Measurements from ENCODE around the gene DOCK4. TPM values are rescaled to one million over a fixed set of nuclear protein-coding genes. Genes with fewer than 3 reads are reported as not detected.

Gene DOCK4
- total RNA-seq, 4 donors from 2014 or later: 6.4 to 20.5 (median 9.7) TPM

DNA sequence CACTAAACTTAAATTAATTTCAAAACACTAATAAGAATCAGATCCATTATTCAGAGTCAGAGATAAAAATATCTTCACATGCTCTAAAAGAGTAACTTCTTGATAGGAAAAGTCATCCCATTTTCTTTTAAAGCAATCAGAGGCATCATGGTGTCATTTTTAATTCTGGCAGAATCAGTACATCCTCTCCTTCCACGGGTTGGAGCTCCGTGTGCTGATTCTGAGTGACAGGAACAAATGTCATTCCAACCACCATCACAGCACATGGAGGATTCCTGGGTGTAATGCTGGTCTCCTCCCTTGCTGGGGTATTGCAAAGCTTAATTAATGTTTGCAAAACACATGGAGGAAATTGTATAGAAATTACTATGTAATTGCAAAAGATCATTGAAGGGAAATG lies 529.4 kb downstream of the DOCK4 start:
- H3K36me3 ChIP-seq: no peaks in the 10 kb centered on the region
- no peak for TF ChIP-seq POLR2A (IDR thresholded peaks at IDR 0.05)
- TF ChIP-seq, protein P1, sequence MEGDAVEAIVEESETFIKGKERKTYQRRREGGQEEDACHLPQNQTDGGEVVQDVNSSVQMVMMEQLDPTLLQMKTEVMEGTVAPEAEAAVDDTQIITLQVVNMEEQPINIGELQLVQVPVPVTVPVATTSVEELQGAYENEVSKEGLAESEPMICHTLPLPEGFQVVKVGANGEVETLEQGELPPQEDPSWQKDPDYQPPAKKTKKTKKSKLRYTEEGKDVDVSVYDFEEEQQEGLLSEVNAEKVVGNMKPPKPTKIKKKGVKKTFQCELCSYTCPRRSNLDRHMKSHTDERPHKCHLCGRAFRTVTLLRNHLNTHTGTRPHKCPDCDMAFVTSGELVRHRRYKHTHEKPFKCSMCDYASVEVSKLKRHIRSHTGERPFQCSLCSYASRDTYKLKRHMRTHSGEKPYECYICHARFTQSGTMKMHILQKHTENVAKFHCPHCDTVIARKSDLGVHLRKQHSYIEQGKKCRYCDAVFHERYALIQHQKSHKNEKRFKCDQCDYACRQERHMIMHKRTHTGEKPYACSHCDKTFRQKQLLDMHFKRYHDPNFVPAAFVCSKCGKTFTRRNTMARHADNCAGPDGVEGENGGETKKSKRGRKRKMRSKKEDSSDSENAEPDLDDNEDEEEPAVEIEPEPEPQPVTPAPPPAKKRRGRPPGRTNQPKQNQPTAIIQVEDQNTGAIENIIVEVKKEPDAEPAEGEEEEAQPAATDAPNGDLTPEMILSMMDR (IDR thresholded peaks at IDR 0.05): no peak
- TF ChIP-seq EP300 (IDR thresholded peaks at IDR 0.05): no peak
- TF ChIP-seq POLR2AphosphoS5 (IDR thresholded peaks at IDR 0.05): no peak
- no peak overlapping the region for H3K27ac ChIP-seq
- 20% methylated on average over 2 of the region's 2 CpGs for WGBS
- no peaks in the 10 kb centered on the region for H3K9me3 ChIP-seq
- DNase-seq (ENCODE audit: low spot score in 2 of 2): no peak
- no peak overlapping the region for H3K4me3 ChIP-seq
- no peaks in the 10 kb centered on the region for H3K27me3 ChIP-seq
- H3K4me1 ChIP-seq: no peaks in the 10 kb centered on the region

Other genes starting within 250 kb of the DOCK4 start
- gene ZNF277, start 296 bp upstream of the DOCK4 start, total RNA-seq: 10 to 100 TPM; 16.5 to 31.9 (median 25.5) TPM
- gene IFRD1, start 244.1 kb upstream of the DOCK4 start, total RNA-seq: 10 to 100 TPM; 30.7 to 81.4 (median 44.6) TPM